K562 (cell line): Measurements from ENCODE around the gene ANKZF1. TPM values are rescaled to one million over a fixed set of nuclear protein-coding genes. Genes with fewer than 3 reads are reported as not detected.
A peak's percentile ranks its signal among the peaks of the same experiment; 100 is the strongest.

Experiments used
- ARID4B ChIP-seq: sonication (generic); formaldehyde crosslinking; IDR thresholded peaks from 2 replicates; pipeline ENCODE4 v1.8.0; 2022; ENCODE audit warnings: mild to moderate bottlenecking, missing genetic modification reagents
- CLOCK ChIP-seq: fragments of 250-450 bp; sonication (Bioruptor Pico); IDR thresholded peaks from 2 replicates; pipeline ENCODE4 v1.4.0; 2020; ENCODE audit warnings: mild to moderate bottlenecking, moderate library complexity, borderline replicate concordance
- E2F5 ChIP-seq: sonication (generic); formaldehyde crosslinking; IDR thresholded peaks from 2 replicates; pipeline ENCODE4 v1.8.0; 2022; ENCODE audit warnings: mild to moderate bottlenecking, missing genetic modification reagents
- GTF2E2 ChIP-seq: fragments of 200-800 bp; sonication (Bioruptor generic); IDR thresholded peaks from 2 replicates; pipeline ENCODE4 v1.6.1; 2016; ENCODE audit warnings: missing genetic modification characterization, missing compliant biosample characterization
- HBP1 ChIP-seq: fragments of 450-650 bp; formaldehyde crosslinking; IDR thresholded peaks from 2 replicates; pipeline ENCODE4 v1.4.0; 2022; ENCODE audit warnings: missing genetic modification characterization
- KDM5B ChIP-seq: fragments of 200-600 bp; sonication (generic); IDR thresholded peaks from 2 replicates; pipeline ENCODE4 v1.6.1; 2012; ENCODE audit warnings: low read depth, mild to moderate bottlenecking, moderate library complexity, low read length, control low read depth, inconsistent platforms; ENCODE audit not compliant: insufficient replicate concordance
- MAX ChIP-seq: sonication (generic); formaldehyde crosslinking; IDR thresholded peaks from 2 replicates; pipeline ENCODE4 v1.9.0; 2022; ENCODE audit warnings: mild to moderate bottlenecking, missing genetic modification reagents
- MYC ChIP-seq, 2 experiments: fragments of 250-450 bp in 1 of 2; sonication (Bioruptor Pico) in 1 of 2; IDR thresholded peaks; 2 replicates each; pipeline versions ENCODE4 v1.5.1 to v1.6.1; 2012 to 2021; ENCODE audit warnings: low read depth in 2 of 2, borderline replicate concordance in 1 of 2, improper control_type of control experiment in 1 of 2, low read length in 1 of 2, mild to moderate bottlenecking in 1 of 2, moderate library complexity in 1 of 2
- NBN ChIP-seq: fragments of 450-650 bp; IDR thresholded peaks from 2 replicates; pipeline ENCODE4 v1.6.1; 2016; ENCODE audit warnings: low read depth, mild to moderate bottlenecking
- PHF8 ChIP-seq: fragments of 200-600 bp; sonication (generic); IDR thresholded peaks from 2 replicates; pipeline ENCODE4 v1.6.1; 2012; ENCODE audit warnings: mixed run types, mild to moderate bottlenecking, inconsistent platforms, low read length, moderate library complexity, borderline replicate concordance
- POLR2AphosphoS5 ChIP-seq: IDR thresholded peaks from 2 replicates; pipeline ENCODE4 v1.6.1; 2011; ENCODE audit warnings: mild to moderate bottlenecking, low read depth, low read length, moderate library complexity; ENCODE audit not compliant: control insufficient read depth, insufficient read depth
- SMARCB1 ChIP-seq: IDR thresholded peaks from 2 replicates; pipeline ENCODE4 v1.6.1; 2011; ENCODE audit warnings: improper control_type of control experiment, low read depth; ENCODE audit not compliant: insufficient read length
- SMARCE1 ChIP-seq: fragments of 450-650 bp; IDR thresholded peaks from 2 replicates; pipeline ENCODE4 v1.7.1; 2016; ENCODE audit warnings: mild to moderate bottlenecking
- TBP ChIP-seq: optimal IDR thresholded peaks from 2 replicates; pipeline ENCODE3; 2011; ENCODE audit warnings: low read depth, low read length, improper control_type of control experiment
- TRIM28 ChIP-seq: fragments of 450-650 bp; IDR thresholded peaks from 2 replicates; pipeline ENCODE4 v1.6.1; 2017
- ZNF134 ChIP-seq: fragments of 250-450 bp; sonication (Bioruptor Pico); conservative IDR thresholded peaks from 2 replicates; pipeline ENCODE4 v1.4.0; 2020
- polyA plus RNA-seq, 8 experiments: library from polyadenylated mRNA; depleted of rRNA in 4 of 8; stranded (reverse) in 5 of 8; unstranded in 3 of 8; fragments of >200 nt; fragmentation: Nextera tagmentation in 2 of 8; fragmentation: Illumina TruSeq in 1 of 8; extraction: Ambion mirVana in 2 of 8; extraction: Trizol in 1 of 8; gene quantifications; 2 replicates each; pipeline versions ENCODE4 v1.2.1 to v1.2.3, GENCODE V29; 2011 to 2014; ENCODE audit warnings: inconsistent platforms in 1 of 8, missing spikeins in 1 of 8
- total RNA-seq, 7 experiments: library from RNA; depleted of rRNA in 6 of 7; stranded (reverse); fragments of >200 nt in 6 of 7; fragmentation: Illumina TruSeq in 2 of 7; extraction: Trizol in 2 of 7; gene quantifications; 2 replicates each; pipeline versions ENCODE4 v1.2.1 to v1.2.3, GENCODE V29; 2011 to 2021; ENCODE audit warnings: low replicate concordance in 1 of 7

The ANKZF1 gene
- total and polyA plus RNA-seq, 9 of the 15 experiments (the other 6 are each of a cell fraction or from before 2014, with no cell fraction given), result 3.1 to 60.6 (median 31.0) TPM

GRCh38 chr2:219206328-219207133 lies 23.1 kb upstream of the ANKZF1 start, which contains the start of gene ZFAND2B (continued):
- TF ChIP-seq POLR2AphosphoS5 (peak; percentile 83), SMARCE1 (no peak), PHF8 (peak; percentile 79; the same call in 1 of the 2 replicates), CLOCK (CRISPR knock-in tag) (no peak), MYC (IDR thresholded peaks at IDR 0.05; ENCODE audit: low read depth, low read length) (peak; percentile 55; the same call in 1 of the 2 replicates), MYC (CRISPR knock-in tag; IDR thresholded peaks at IDR 0.05; ENCODE audit: borderline replicate concordance, low read depth) (no peak), TBP (peak; percentile 48), HBP1 (CRISPR knock-in tag) (no peak), MAX (CRISPR knock-in tag) (0 out of 2 replicates have a peak, but pooled peaks have one; percentile 46), ARID4B (0 out of 2 replicates have a peak, but pooled peaks have one; percentile 39), E2F5 (CRISPR knock-in tag) (no peak), ZNF134 (no peak), SMARCB1 (no peak), TRIM28 (0 out of 2 replicates have a peak, but pooled peaks have one; percentile 37), KDM5B (peak; percentile 91), GTF2E2 (peak; percentile 73), NBN (peak; percentile 70; the same call in 1 of the 2 replicates)
